ENCODE data around the gene DZIP1L.

DZIP1L gene

GRCh38 chr3:138070006-138070405 lies 45.4 kb downstream of the DZIP1L start:
- DNase-seq (ENCODE audit: low read depth), result no peak
- TF ChIP-seq, protein P1, sequence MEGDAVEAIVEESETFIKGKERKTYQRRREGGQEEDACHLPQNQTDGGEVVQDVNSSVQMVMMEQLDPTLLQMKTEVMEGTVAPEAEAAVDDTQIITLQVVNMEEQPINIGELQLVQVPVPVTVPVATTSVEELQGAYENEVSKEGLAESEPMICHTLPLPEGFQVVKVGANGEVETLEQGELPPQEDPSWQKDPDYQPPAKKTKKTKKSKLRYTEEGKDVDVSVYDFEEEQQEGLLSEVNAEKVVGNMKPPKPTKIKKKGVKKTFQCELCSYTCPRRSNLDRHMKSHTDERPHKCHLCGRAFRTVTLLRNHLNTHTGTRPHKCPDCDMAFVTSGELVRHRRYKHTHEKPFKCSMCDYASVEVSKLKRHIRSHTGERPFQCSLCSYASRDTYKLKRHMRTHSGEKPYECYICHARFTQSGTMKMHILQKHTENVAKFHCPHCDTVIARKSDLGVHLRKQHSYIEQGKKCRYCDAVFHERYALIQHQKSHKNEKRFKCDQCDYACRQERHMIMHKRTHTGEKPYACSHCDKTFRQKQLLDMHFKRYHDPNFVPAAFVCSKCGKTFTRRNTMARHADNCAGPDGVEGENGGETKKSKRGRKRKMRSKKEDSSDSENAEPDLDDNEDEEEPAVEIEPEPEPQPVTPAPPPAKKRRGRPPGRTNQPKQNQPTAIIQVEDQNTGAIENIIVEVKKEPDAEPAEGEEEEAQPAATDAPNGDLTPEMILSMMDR (IDR thresholded peaks at IDR 0.05; ENCODE audit: control insufficient read depth, extremely low read depth, insufficient read depth), result no peak

GRCh38 chr3:138068579-138069174 lies 46.7 kb downstream of the DZIP1L start:
- peak; percentile 48 for DNase-seq (ENCODE audit: low read depth)
- no peak overlapping the region for H3K4me3 ChIP-seq (ENCODE audit: low read depth, low read length)
- TF ChIP-seq, protein P1 (IDR thresholded peaks at IDR 0.05; ENCODE audit: control insufficient read depth, extremely low read depth, insufficient read depth), result peak; percentile 100

More at GRCh38 chr3:138070006-138070405, 45.4 kb downstream of the DZIP1L start:
- no peak overlapping the region for H3K4me3 ChIP-seq (ENCODE audit: low read depth, low read length)

DNA sequence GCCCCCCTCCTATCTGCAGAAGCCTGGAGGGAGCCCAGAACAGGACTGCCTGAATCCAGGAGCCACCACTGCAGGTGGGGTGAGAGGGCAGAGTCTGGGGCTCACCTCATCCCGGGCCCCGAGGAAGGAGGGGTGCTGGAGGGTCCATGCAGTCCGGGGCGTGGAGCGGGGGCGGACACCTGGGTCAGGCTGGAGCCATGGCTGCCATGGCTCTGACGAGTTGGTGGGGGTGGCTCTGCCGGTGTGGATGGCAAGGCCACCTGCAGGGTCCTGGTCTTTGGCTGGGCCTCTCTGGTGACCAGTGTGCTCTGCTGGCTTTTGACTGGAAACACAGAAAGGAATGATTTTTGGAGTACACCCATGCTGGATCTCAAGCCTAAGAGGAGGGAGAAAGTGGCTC lies 47.4 kb downstream of the DZIP1L start:
- TF ChIP-seq, protein P1 (IDR thresholded peaks at IDR 0.05; ENCODE audit: control insufficient read depth, extremely low read depth, insufficient read depth), result no peak
- no peak overlapping the region for H3K4me3 ChIP-seq (ENCODE audit: low read depth, low read length)
- DNase-seq (ENCODE audit: low read depth), result no peak

- H3K4me3 ChIP-seq (ENCODE audit: low read depth, low read length), result no peak overlapping the region
- no peak for DNase-seq (ENCODE audit: low read depth)
- TF ChIP-seq, protein P1 (IDR thresholded peaks at IDR 0.05; ENCODE audit: control insufficient read depth, extremely low read depth, insufficient read depth), result no peak
These were observed 48.4 kb downstream of the DZIP1L start for GRCh38 chr3:138066972-138067371.

DNA sequence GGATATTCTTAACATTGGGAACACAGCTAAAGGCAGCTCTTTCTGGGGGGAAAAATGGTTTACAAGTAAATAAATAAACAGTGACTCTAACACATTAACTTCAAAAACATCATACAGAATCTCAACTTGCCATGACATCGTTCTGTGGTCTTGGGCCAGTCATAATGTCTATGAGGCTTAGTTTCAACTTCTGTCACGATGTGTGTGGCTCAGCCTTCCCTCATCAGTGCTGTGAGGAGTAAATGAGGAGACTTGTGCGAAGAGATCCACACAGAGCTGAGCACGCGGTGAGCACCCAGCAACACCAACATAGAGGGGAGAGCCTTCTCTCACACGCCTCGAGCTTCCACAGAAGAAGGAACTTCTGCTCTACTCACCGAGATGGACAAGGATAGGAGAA lies 49.0 kb downstream of the DZIP1L start:
- DNase-seq (ENCODE audit: low read depth), result no peak
- TF ChIP-seq, protein P1 (IDR thresholded peaks at IDR 0.05; ENCODE audit: control insufficient read depth, extremely low read depth, insufficient read depth), result no peak
- no peak overlapping the region for H3K4me3 ChIP-seq (ENCODE audit: low read depth, low read length)

- TF ChIP-seq, protein P1 (IDR thresholded peaks at IDR 0.05; ENCODE audit: control insufficient read depth, extremely low read depth, insufficient read depth), result no peak
- no peak for DNase-seq (ENCODE audit: low read depth)
- no peak overlapping the region for H3K4me3 ChIP-seq (ENCODE audit: low read depth, low read length)
These were observed 49.5 kb downstream of the DZIP1L start for GRCh38 chr3:138065949-138066348.

GRCh38 chr3:138063416-138063815 lies 52.0 kb downstream of the DZIP1L start:
- TF ChIP-seq, protein P1 (IDR thresholded peaks at IDR 0.05; ENCODE audit: control insufficient read depth, extremely low read depth, insufficient read depth), result no peak
- DNase-seq (ENCODE audit: low read depth), result no peak
- H3K4me3 ChIP-seq (ENCODE audit: low read depth, low read length), result no peak overlapping the region

All from LNCaP clone FGC (cell line).